C4-2B (cell line): Measurements from ENCODE around the gene ITIH4.

Experiments used
- H3K27ac ChIP-seq: fragments of 450-650 bp; 2 replicates; pipeline ENCODE4 v1.5.1; 2017
- CTCF ChIP-seq: fragments of 450-650 bp; conservative IDR thresholded peaks from 2 replicates; pipeline ENCODE4 v1.5.1; 2017; ENCODE audit warnings: mild to moderate bottlenecking
- ZFX ChIP-seq: fragments of 450-650 bp; IDR thresholded peaks from 2 replicates; pipeline ENCODE4 v1.6.1; 2017

Gene ITIH4

GRCh38 chr3:52822363-52822762, 8.1 kb downstream of the ITIH4 start:
- TF ChIP-seq ZFX: no peak
- H3K27ac ChIP-seq: no peak overlapping the region

- no peak overlapping the region for H3K27ac ChIP-seq
- TF ChIP-seq ZFX: no peak
- TF ChIP-seq CTCF: peak; percentile 82
These were observed 9.7 kb downstream of the ITIH4 start for GRCh38 chr3:52820736-52821135.

GRCh38 chr3:52819936-52820335, 10.5 kb downstream of the ITIH4 start:
- no peak for TF ChIP-seq ZFX
- TF ChIP-seq CTCF: no peak
- no peak overlapping the region for H3K27ac ChIP-seq

- no peak overlapping the region for H3K27ac ChIP-seq
- no peak for TF ChIP-seq CTCF
- no peak for TF ChIP-seq ZFX
These were observed 12.6 kb downstream of the ITIH4 start for GRCh38 chr3:52817860-52818259.

GRCh38 chr3:52817221-52817620, 13.3 kb downstream of the ITIH4 start:
- TF ChIP-seq ZFX (no peak), CTCF (no peak)
- H3K27ac ChIP-seq: no peak overlapping the region

- TF ChIP-seq CTCF: no peak
- TF ChIP-seq ZFX: no peak
- H3K27ac ChIP-seq: no peak overlapping the region
These were observed 13.8 kb downstream of the ITIH4 start for GRCh38 chr3:52816654-52817053.

- H3K27ac ChIP-seq: no peak overlapping the region
- TF ChIP-seq ZFX (no peak), CTCF (no peak)
These were observed 14.3 kb downstream of the ITIH4 start for GRCh38 chr3:52816199-52816598.

GRCh38 chr3:52813810-52814209, 16.7 kb downstream of the ITIH4 start:
- H3K27ac ChIP-seq: no peak overlapping the region
- TF ChIP-seq CTCF (no peak), ZFX (no peak)
